Adrenal gland (tissue), 12 donors: Measurements from ENCODE around the gene MKRN2. TPM values are rescaled to one million over a fixed set of nuclear protein-coding genes. Genes with fewer than 3 reads are reported as not detected.
"Not testable (repeated sequence)": the region's sequence is repeated elsewhere in the genome, so short reads cannot be mapped to it uniquely, and the experiment has no call there.

Experiments
- DNase-seq, 7 donors: peaks; one replicate each; pipeline ENCODE4 v3.0.0-alpha.2; 2019 to 2020
- H3K27ac ChIP-seq, 5 donors: fragments of 200-600 bp; sonication (generic) in 4 of 5; 1 replicate in 3 of 5; 2 replicates in 2 of 5; pipeline versions ENCODE4 v1.5.1 to v1.8.0; 2016 to 2020; ENCODE audit warnings: mild to moderate bottlenecking in 1 of 5
- H3K27me3 ChIP-seq: fragments of 200-600 bp; 2 replicates; pipeline ENCODE4 v1.8.0; 2021
- H3K36me3 ChIP-seq, 2 donors: fragments of 200-600 bp; replicated peaks in 1 of 2; 1 replicate in 1 of 2; 2 replicates in 1 of 2; pipeline versions ENCODE4 v1.5.1 to v1.8.0; 2018 to 2022
- H3K4me1 ChIP-seq, 2 donors: fragments of 200-600 bp; replicated peaks in 1 of 2; 1 replicate in 1 of 2; 2 replicates in 1 of 2; pipeline versions ENCODE4 v1.5.1 to v1.8.0; 2018 to 2021
- H3K4me3 ChIP-seq, 4 donors: fragments of 200-600 bp; sonication (generic) in 3 of 4; one replicate each; pipeline ENCODE4 v1.5.1; 2016 to 2018
- H3K9me3 ChIP-seq, 3 donors: fragments of 200-600 bp; sonication (generic) in 1 of 3; replicated peaks in 1 of 3; 1 replicate in 2 of 3; 2 replicates in 1 of 3; pipeline versions ENCODE4 v1.5.1 to v1.8.0; 2016 to 2021
- POLR2A ChIP-seq, 2 donors: fragments of 450-650 bp; IDR thresholded peaks; one replicate each; pipeline ENCODE4 v1.6.1; 2017; ENCODE audit warnings: antibody characterized with exemption in 2 of 2, mild to moderate bottlenecking in 2 of 2, moderate library complexity in 1 of 2
- WGBS, 4 donors: extraction: QIAGEN DNeasy Blood & Tissue Kit in 2 of 4; methylation state at CpG; one replicate each; pipeline versions ENCODE4 v1.1.5 to v1.1.7; 2013 to 2017; 5-methylcytosine and 5-hydroxymethylcytosine counted together
- intact Hi-C, 2 donors: fragments of 100-400 bp; cut with DNase I; formaldehyde crosslinking; loops; one replicate each; pipeline versions ENCODE4 v1.14.1 to v1.15.0; 2022 to 2023
- polyA plus RNA-seq, 3 donors: library from polyadenylated mRNA; stranded (reverse); fragments of 200-250 nt in 2 of 3; fragments of 350-450 nt in 1 of 3; fragmentation: Illumina TruSeq in 1 of 3; extraction: RNeasy Lipid Tissue Mini Kit (QIAGEN cat#74804) in 1 of 3; gene quantifications; one replicate each; pipeline ENCODE4 v1.2.3, GENCODE V29; 2013 to 2014
- total RNA-seq, 9 donors: library from RNA; depleted of rRNA in 4 of 9; stranded (reverse); fragments of >200 nt in 4 of 9; fragments of 120-200 nt in 1 of 9; fragmentation: NEBNext Ultra II Directional in 1 of 9; extraction: Animal tissue kit (Norgen Biotek cat#: 25700) in 1 of 9; gene quantifications; one replicate each; pipeline versions ENCODE4 v1.1.0 to v1.2.4, GENCODE V29; 2013 to 2023
- TF ChIP-seq, protein P1 (sequence below), 6 experiments: fragments of 450-650 bp in 4 of 6; fragments of 200-600 bp in 2 of 6; sonication (generic) in 1 of 6; IDR thresholded peaks; 1 replicate in 5 of 6; 2 replicates in 1 of 6; pipeline versions ENCODE4 v1.5.1 to v1.8.0; 2016 to 2021; ENCODE audit warnings: antibody characterized with exemption in 6 of 6, mild to moderate bottlenecking in 2 of 6, moderate library complexity in 1 of 6
- donor health status: healthy with polysubstance abuse.
- donor health status: Bipolar disorder and iron deficiency.
- donor health status: DM: yes; HTN: yes; CAD: no.
- donor health status: DM: no; HTN: no; CAD: no.
- donor health status: DM: no; HTN: no; CAD: no.
- donor health status: DM: yes; HTN: yes; CAD: no.

Gene MKRN2
- total and polyA plus RNA-seq, 12 donors: 15.8 to 40.9 (median 23.9) TPM

DNA sequence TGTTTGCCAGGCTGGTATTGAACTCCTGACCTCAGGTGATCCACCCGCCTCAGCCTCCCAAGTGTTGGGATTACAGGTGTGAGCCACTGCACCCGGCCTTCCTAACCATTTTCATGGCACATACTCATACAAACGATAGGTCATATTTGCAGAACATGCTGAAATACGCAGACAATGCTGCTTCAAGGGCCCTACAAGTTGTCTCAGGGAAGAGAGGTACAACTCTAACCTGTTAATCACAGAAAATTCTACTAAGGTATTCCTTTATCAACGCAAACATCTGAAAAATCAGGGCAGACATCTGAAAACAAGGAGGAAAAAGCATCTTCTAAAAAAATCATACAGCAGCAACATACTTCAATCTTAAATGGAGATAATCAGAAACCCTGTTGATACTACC, 67.2 kb downstream of the MKRN2 start:
- Histone ChIP-seq H3K27ac (no peak overlapping the region), H3K4me1 (peaks cover 7 to 19% of the 10 kb centered on the region in 2 donors), H3K4me3 (no peak overlapping the region), H3K9me3 (no peaks in the 10 kb centered on the region), H3K36me3 (no peaks in the 10 kb centered on the region), H3K27me3 (no peaks in the 10 kb centered on the region)
- DNase-seq: no peak
- no peak for TF ChIP-seq POLR2A (IDR thresholded peaks at IDR 0.05)
- TF ChIP-seq, protein P1, sequence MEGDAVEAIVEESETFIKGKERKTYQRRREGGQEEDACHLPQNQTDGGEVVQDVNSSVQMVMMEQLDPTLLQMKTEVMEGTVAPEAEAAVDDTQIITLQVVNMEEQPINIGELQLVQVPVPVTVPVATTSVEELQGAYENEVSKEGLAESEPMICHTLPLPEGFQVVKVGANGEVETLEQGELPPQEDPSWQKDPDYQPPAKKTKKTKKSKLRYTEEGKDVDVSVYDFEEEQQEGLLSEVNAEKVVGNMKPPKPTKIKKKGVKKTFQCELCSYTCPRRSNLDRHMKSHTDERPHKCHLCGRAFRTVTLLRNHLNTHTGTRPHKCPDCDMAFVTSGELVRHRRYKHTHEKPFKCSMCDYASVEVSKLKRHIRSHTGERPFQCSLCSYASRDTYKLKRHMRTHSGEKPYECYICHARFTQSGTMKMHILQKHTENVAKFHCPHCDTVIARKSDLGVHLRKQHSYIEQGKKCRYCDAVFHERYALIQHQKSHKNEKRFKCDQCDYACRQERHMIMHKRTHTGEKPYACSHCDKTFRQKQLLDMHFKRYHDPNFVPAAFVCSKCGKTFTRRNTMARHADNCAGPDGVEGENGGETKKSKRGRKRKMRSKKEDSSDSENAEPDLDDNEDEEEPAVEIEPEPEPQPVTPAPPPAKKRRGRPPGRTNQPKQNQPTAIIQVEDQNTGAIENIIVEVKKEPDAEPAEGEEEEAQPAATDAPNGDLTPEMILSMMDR (IDR thresholded peaks at IDR 0.05): no peak
- intact Hi-C loops: no loop called here
- WGBS, 4 donors: 87 to 92% (median 89%) methylated on average over 5 of the region's 5 CpGs

DNA sequence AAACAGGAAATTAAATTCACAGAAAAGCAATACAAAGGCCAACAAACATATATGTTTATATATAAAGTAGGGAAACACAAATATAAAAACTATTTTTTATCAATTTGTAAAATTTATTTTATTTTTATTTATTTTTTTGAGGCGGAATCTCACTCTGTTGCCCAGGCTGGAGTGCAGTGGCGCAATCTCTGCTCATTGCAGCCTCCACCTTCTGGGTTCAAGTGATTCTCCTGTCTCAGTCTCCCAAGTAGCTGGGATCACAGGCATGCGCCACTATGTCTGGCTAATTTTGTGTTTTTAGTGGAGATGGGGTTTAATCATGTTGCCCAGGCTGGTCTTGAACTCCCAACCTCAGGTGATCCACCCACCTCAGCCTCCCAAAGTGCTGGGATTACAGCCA, 68.1 kb downstream of the MKRN2 start:
- intact Hi-C loops, H3K27me3 ChIP-seq, H3K27ac ChIP-seq, H3K36me3 ChIP-seq, DNase-seq, H3K4me3 ChIP-seq, H3K9me3 ChIP-seq: not testable (repeated sequence)
- WGBS, 4 donors: 92 to 100% (median 99%) methylated on average over 3 of the region's 3 CpGs
- H3K4me1 ChIP-seq: peaks cover 7 to 28% of the 10 kb centered on the region in 2 donors

DNA sequence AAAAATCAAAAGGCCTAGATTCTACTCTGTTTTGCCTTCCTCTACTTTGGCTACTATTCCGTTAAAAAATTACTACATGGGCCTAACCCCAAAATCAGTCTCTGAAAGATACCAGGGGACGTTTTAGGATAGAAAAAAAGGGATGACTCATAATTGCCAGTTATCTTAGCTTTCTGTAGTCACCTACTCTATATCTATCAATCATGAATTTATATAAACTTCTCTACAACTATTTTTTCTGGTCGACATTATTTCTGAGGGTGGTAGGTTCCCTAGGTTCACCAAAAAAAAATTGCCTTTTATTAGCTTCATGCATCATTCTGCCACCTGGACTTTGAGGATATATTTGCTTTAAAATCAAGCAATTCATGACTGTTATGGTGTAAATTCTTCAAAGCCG, 70.5 kb downstream of the MKRN2 start:
- TF ChIP-seq, protein P1 (IDR thresholded peaks at IDR 0.05): no peak
- no peak for TF ChIP-seq POLR2A (IDR thresholded peaks at IDR 0.05)

DNA sequence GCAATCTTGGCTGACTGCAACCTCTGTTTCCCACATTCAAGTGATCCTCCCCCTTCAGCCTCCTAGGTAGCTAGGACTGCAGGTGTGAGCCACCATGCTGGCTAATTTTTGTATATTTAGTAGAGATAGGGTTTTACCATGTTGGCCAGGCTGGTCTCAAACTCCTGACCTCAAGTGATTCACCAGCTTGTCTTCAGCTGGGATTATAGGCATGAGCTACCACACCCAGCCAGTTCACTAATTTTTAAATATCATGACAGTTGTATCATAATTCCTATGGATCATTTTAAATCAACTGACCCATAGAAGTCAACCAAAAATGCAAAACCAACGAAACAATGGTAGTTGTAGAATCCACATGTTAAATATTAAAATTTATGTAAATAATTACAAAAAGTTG, 71.9 kb downstream of the MKRN2 start:
- TF ChIP-seq, protein P1 (IDR thresholded peaks at IDR 0.05): no peak
- no peak for TF ChIP-seq POLR2A (IDR thresholded peaks at IDR 0.05)
- DNase-seq: no peak
- 93 to 97% (median 96%) methylated on average over 1 of the region's 1 CpG for WGBS, 4 donors
- H3K27ac ChIP-seq: no peak overlapping the region
- no peaks in the 10 kb centered on the region for H3K27me3 ChIP-seq
- H3K9me3 ChIP-seq: no peaks in the 10 kb centered on the region
- intact Hi-C loops: no loop called here
- peaks cover 0 to 55% of the 10 kb centered on the region in 2 donors for H3K4me1 ChIP-seq
- H3K4me3 ChIP-seq: no peak overlapping the region
- no peaks in the 10 kb centered on the region for H3K36me3 ChIP-seq

More for the DNA sequence above, 70.5 kb downstream of the MKRN2 start:
- intact Hi-C loops: no loop called here
- no peaks in the 10 kb centered on the region for H3K36me3 ChIP-seq
- no peaks in the 10 kb centered on the region for H3K27me3 ChIP-seq
- no peaks in the 10 kb centered on the region for H3K9me3 ChIP-seq
- DNase-seq: no peak
- 46 to 56% (median 53%) methylated on average over 4 of the region's 4 CpGs for WGBS, 4 donors
- H3K4me3 ChIP-seq: no peak overlapping the region
- H3K4me1 ChIP-seq: peaks cover 0 to 49% of the 10 kb centered on the region in 2 donors
- H3K27ac ChIP-seq: peak overlapping the region in 1 of 5 donors; percentile 9

DNA sequence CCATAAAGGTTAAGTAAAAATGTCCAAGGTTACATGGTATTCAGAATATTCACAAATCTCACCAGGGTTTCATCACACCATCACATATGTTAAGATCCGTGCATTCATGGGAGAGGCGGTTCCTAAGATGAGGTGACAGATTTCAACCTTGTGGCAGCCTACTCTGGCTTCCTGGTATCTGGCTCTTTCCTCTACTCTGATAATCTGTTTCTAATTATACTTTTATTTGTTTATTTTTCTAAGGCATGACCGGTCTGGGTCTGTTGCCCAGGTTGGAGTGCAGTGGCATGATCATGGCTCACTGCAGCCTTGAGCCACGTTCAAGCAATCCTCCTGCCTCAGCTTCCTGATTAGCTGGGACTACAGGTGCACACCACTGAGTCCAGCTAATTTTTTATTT, 72.7 kb downstream of the MKRN2 start:
- intact Hi-C loops: no loop called here
- TF ChIP-seq POLR2A (IDR thresholded peaks at IDR 0.05): no peak
- TF ChIP-seq, protein P1 (IDR thresholded peaks at IDR 0.05): no peak
- Histone ChIP-seq H3K27ac (peak overlapping the region in 1 of 5 donors; percentile 38), H3K4me1 (peaks cover 0 to 55% of the 10 kb centered on the region in 2 donors), H3K27me3 (no peaks in the 10 kb centered on the region), H3K36me3 (no peaks in the 10 kb centered on the region), H3K4me3 (no peak overlapping the region), H3K9me3 (no peaks in the 10 kb centered on the region)
- 13 to 28% (median 21%) methylated on average over 4 of the region's 4 CpGs for WGBS, 4 donors
- DNase-seq: peak in 5 of 7 donors; percentile 40 to 56 (median 43)
